HT1080 (cell line): ENCODE data around the gene CDC42EP3. TPM values are rescaled to one million over a fixed set of nuclear protein-coding genes. Genes with fewer than 3 reads are reported as not detected.

Source experiments
- DNase-seq: peaks from one replicate; pipeline ENCODE4 v3.0.0-alpha.2; 2015; ENCODE audit warnings: low read depth
- total RNA-seq: library from RNA; depleted of rRNA; stranded (reverse); fragments of >200 nt; shearing (Covaris generic); gene quantifications from 2 replicates; pipeline ENCODE4 v1.2.3, GENCODE V29; 2014

Gene CDC42EP3
- total RNA-seq, 1 experiment from 2014 or later, result 101 TPM

GRCh38 chr2:37637190-37637860, 34.1 kb downstream of the CDC42EP3 start:
- DNase-seq, result no peak

DNA sequence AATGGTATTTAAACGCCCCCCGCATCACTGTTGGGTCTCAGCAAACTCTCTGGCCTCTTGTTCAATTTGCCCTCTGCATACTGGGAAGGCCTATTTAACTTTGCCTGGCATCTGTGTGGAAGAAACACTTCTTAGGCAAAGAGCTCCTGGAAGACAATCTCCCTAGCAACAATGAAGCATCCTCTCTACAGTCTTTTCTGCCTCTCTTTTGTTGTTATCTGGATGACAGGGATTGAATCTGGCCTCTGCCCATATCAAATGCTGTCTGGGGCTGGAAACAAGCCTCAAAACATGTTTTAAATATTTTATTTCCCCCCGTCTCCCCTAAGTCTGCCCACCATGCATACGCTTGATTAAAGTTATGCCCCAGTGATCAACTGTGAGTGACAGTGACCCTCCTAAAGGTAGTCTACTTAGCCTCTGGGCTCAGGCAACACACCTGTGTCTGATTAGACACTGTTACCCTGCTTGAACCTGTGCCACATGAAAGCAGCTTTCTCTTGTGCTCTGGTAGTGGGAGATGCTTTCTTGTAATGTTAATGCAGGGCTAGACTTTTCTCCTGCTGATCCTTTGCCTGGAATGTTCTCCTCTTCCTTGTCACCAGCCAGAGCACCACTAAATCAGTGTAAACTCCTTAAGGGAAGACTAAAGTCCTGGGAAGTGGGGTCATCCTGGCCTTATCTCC, 34.9 kb downstream of the CDC42EP3 start:
- DNase-seq, result no peak

GRCh38 chr2:37635504-37636380, 35.7 kb downstream of the CDC42EP3 start:
- DNase-seq, result peak; percentile 90

- DNase-seq, result no peak
Measured at GRCh38 chr2:37634914-37635503, 36.4 kb downstream of the CDC42EP3 start.

GRCh38 chr2:37633845-37634244, 37.6 kb downstream of the CDC42EP3 start:
- DNase-seq, result no peak

DNA sequence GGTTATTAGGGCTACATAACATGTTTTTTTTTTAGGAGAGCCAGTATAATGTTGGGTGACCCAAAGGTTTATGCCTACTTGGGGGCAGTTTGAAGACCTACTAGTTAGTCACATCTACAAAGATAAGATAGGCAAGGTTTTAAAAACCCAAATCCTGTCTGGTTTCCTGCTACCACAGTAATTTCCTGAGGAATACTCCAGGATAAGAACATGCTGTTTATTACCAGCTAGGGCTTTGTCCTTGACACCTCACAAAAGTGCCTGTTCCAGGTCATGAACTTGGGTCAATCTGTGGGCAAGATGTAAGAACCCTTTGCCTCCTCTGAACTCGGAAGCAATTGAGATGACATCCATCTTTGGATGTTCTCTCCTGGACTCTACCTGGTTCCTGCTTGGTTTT, 38.2 kb downstream of the CDC42EP3 start:
- no peak for DNase-seq

DNA sequence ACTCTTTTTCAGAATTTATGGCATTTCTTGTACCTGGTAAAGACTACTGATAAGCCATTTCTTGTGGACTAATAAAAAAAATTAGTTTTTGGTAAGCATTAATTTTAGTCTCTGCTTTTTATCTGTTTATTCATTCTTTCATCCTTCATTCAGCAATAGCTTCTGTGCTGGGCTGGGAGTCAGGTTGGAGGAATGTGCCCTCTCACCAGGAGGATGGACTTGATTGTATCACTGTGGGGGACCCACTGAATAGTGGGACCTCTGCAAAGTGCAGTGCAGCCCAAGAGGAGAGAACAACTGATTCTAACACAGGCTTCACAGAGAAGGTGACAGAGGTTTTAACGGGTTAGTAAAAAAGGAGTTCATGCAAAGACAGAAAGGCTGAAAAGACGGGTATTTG, 39.1 kb downstream of the CDC42EP3 start:
- DNase-seq, result no peak

DNA sequence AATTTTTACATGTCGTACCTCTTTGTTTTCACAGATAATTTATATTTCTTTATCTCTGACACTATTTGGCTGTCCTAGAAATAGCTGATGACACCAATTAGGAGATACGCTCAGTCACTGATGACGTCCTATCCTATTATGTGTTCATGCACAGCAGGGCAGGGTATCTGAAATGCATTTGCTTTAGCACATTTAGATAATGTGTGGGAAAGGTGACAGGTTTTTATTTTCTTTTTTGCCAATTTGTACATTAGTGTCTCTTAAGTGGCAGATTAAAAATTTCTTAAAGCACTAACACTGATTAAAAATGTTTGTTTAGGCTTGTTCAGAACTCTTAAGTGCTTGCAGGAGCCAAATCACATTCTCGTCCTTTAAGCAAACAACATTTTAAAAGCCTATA, 39.7 kb downstream of the CDC42EP3 start:
- no peak for DNase-seq

- no peak for DNase-seq
Measured at GRCh38 chr2:37631292-37631691, 40.1 kb downstream of the CDC42EP3 start.

- DNase-seq, result no peak
Measured at GRCh38 chr2:37630776-37631175, 40.7 kb downstream of the CDC42EP3 start.

GRCh38 chr2:37630301-37630700, 41.1 kb downstream of the CDC42EP3 start:
- DNase-seq, result no peak

- DNase-seq, result no peak
Measured at GRCh38 chr2:37629529-37629928, 41.9 kb downstream of the CDC42EP3 start.

DNA sequence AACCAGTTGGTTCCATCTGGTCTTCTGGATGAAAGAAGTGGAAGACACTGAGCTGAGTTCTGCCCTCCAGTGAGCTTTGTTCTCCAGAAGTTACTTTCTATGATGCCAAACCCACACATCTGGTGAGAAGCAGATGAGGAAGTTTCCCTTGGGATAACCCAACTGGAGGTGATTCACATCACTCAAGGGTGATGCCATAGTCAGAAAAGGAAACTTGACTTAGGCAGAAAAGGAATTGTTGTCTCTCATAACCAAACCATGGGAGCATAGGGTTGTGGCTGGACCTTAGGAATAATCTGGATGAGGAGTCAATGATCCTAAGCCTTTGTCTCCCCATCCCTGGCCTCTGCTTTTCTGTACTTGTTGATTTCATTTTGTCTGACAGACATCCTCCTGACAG, 43.7 kb downstream of the CDC42EP3 start:
- peak; percentile 63 for DNase-seq

DNA sequence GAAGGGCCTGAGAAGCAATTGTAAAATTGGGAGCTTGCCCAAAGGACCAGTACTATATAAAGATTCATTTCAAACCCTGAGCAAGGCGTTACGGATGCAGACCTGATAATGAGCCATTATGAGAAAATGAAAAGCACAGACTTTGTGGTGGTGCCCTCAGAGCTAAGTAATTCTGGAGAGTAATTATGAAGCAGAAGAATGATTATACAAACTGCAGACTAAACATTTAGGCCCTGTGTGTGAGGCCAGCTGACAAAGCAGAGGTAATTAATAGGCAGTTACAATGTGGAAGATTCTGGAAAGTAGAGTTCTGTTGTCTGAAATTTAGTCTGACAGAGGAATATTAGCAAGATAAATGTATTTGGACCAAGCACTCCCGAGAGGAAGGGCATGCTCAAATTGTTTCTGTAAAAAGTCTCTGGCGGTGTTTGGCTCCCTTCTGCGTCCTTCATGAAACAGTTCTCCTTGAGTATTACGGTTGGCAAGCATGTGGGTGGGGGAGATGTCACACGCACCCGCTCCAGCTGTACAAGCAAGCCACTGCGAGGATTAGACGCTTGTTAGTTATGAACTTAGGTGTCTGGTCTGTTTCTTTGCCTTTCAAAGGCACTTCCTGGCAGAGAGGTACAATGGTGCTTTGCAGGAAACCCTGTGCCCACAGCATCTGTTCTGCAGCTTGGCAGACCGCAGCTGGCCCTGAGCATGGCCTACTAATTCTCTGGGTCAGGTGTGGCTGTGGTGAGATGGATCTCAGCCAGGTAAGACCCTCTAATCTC, 45.5 kb downstream of the CDC42EP3 start:
- no peak for DNase-seq

DNA sequence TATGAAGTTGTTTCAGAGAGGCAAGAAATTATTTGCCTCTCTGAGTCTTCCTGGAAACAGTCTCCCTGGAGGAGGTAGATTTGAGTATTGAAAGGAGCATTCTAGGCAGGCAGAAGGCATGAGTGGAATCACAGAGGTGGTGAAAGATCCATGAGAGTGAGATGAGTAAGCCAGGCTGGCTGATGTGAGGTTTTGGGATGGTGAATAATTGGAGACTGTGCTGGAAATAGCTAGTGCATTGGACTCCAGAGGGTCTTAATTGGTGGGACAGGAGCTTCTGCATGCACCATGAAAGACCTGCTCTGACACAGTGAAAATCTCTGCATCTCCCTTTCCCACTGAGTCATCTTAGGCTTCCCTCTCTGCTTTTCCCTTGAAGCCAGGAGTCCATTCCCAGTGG, 46.3 kb downstream of the CDC42EP3 start:
- peak; percentile 78 for DNase-seq

DNA sequence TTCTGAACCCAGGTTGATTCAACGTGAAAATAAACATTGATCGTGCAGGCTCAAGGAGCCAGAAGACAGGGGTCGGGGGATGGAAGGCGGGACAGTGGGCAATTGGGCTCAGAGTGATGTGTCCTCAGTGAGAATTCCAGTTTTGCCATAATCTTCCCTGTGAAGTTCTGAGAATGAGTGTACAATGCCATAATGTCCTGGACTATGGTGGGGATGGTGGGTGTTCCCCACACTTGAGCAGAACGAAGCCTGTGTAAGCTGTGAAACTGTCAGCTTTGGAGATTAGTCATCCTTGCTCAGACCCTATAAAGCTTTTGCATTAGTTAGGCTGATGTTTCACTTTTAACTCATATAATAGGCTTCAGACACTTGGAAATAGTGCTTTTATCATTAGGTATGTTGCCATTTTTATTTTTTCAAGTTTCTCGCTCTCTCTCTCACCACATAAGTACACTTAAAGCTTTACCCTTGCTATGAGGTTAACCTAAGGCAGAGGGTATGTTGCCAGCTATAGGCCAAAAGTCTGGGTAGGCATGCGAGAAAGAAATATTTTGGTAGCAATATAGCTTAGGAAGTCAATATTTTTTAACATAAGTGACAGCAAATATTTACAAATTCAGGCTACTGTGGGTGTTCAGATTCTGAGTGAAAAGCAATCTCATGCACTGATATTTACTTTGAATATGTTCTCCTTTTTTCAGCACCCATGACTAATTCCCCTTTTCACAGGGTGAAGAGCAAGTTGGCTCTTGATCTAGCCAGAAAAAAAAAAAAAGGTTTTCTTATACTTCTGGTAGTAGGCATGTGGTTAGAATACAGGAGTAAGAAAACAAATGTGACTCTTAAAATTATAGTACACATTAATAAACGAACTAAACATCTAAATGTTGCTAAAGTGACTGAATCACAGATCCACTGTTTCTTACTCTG, 47.2 kb downstream of the CDC42EP3 start:
- DNase-seq, result peak; percentile 80

- no peak for DNase-seq
Measured at GRCh38 chr2:37623406-37623805, 48.0 kb downstream of the CDC42EP3 start.

DNA sequence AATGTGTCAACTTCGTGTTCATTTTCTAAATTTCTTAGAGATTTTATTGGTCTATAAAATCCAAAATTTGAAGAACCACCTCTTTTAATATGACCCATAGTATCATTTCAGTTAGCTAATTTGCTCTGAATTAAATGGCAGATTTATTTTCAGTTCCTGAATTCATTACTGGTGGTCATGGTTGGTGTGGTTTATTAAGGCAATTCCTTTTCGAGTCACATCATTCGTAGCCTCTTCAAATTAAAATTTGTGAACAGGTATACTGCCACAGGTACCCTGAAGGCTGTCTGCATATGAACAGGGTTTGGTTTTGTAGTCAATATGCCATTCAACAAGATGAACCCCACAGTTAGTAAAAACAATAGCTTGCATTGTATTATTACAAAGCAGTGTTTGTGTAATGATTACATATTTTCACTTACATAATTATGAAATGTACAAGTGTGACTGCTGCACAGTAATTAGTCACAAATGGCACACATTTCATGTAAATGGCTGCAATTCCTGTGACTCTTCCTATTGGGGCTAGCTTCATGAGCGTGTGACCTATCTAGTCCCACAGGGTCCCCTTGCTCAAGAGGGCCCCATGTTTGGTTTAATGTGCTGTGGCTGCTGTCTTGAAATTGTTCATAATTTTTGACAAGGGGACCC, 48.9 kb downstream of the CDC42EP3 start:
- no peak for DNase-seq

DNA sequence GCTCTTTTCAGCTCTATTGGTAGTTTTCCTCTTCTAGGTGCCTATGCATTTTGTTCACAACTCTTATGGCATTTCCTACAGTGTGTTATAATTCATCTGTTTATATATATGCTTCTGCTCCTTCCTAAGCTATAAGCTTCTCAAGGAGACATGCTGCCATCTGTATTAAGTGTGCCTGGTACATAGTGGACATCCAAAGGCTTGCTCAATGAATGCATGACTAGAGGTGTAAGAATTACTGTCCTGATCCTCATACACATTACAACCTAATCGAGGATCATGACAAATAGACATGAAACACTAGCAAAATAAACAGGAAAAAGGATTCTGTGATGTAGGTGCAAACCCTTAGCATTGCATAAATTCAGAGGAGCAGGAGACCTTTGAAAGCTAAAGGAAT, 50.2 kb downstream of the CDC42EP3 start:
- DNase-seq, result no peak
